HepG2 (cell line): Measurements from ENCODE around the gene CYB5D1. TPM values are rescaled to one million over a fixed set of nuclear protein-coding genes. Genes with fewer than 3 reads are reported as not detected.

Experiments used
- ARNT ChIP-seq: fragments of 450-650 bp; IDR thresholded peaks from 2 replicates; pipeline ENCODE4 v1.6.1; 2017
- CHD4 ChIP-seq: fragments of 200-600 bp; sonication (generic); IDR thresholded peaks from 2 replicates; pipeline ENCODE4 v1.7.0; 2017; ENCODE audit warnings: mild to moderate bottlenecking, low read length, borderline replicate concordance
- EEA1 ChIP-seq: sonication (generic); formaldehyde crosslinking; IDR thresholded peaks from 2 replicates; pipeline ENCODE4 v1.5.1; 2020; ENCODE audit warnings: mild to moderate bottlenecking, missing genetic modification reagents, borderline replicate concordance
- HMGA1 ChIP-seq: sonication (generic); formaldehyde crosslinking; conservative IDR thresholded peaks from 2 replicates; pipeline ENCODE4 v1.4.0; 2020; ENCODE audit warnings: missing genetic modification reagents
- IRF2 ChIP-seq: IDR thresholded peaks from 2 replicates; pipeline ENCODE4 v1.6.1; 2018; ENCODE audit warnings: missing genetic modification reagents, missing compliant biosample characterization
- KLF16 ChIP-seq, 2 experiments: sonication (generic) in 1 of 2; formaldehyde crosslinking in 1 of 2; IDR thresholded peaks; 2 replicates each; pipeline versions ENCODE4 v1.6.1 to v1.8.0; 2016 to 2023; ENCODE audit warnings: missing genetic modification reagents in 2 of 2, missing compliant biosample characterization in 1 of 2
- POLR2AphosphoS2 ChIP-seq: IDR thresholded peaks from 2 replicates; pipeline ENCODE4 v1.6.1; 2011; ENCODE audit warnings: low read depth, low read length, improper control_type of control experiment
- STAG1 ChIP-seq: sonication (generic); formaldehyde crosslinking; IDR thresholded peaks from 2 replicates; pipeline ENCODE4 v1.4.0; 2020; ENCODE audit warnings: missing genetic modification reagents
- TEAD3 ChIP-seq: optimal IDR thresholded peaks from 2 replicates; pipeline ENCODE3; 2016; ENCODE audit warnings: borderline replicate concordance
- YY1 ChIP-seq: IDR thresholded peaks from 2 replicates; pipeline ENCODE4 v1.6.1; 2011; ENCODE audit warnings: low read length, low read depth, moderate library complexity, mild to moderate bottlenecking; ENCODE audit not compliant: insufficient read depth, insufficient replicate concordance
- ZNF17 ChIP-seq: sonication (generic); formaldehyde crosslinking; IDR thresholded peaks from 2 replicates; pipeline ENCODE4 v1.5.0; 2020; ENCODE audit warnings: mild to moderate bottlenecking, missing genetic modification reagents
- polyA plus RNA-seq, 8 experiments: library from polyadenylated mRNA; depleted of rRNA in 3 of 8; stranded (reverse) in 7 of 8; unstranded in 1 of 8; fragments of >200 nt; fragmentation: Illumina TruSeq in 4 of 8; extraction: Trizol in 4 of 8; gene quantifications; 2 replicates each; pipeline versions ENCODE4 v1.2.1 to v1.2.3, GENCODE V29; 2011 to 2016; ENCODE audit warnings: low read depth in 4 of 8, missing spikeins in 1 of 8, mixed read lengths in 1 of 8; ENCODE audit not compliant: insufficient read depth in 1 of 8
- total RNA-seq, 5 experiments: library from RNA; depleted of rRNA; stranded (reverse); fragments of >200 nt; fragmentation: Illumina TruSeq; extraction: Trizol; gene quantifications; 2 replicates each; pipeline ENCODE4 v1.2.3, GENCODE V29; 2016; ENCODE audit warnings: low read depth in 1 of 5
- TF ChIP-seq, protein P1 (sequence below): IDR thresholded peaks from 2 replicates; pipeline ENCODE4 v1.6.1; 2016
- TF ChIP-seq, protein P2 (sequence below): sonication (generic); formaldehyde crosslinking; IDR thresholded peaks from 2 replicates; pipeline ENCODE4 v1.4.0; 2020; ENCODE audit warnings: missing genetic modification reagents
- TF ChIP-seq, protein P3 (sequence below): sonication (generic); formaldehyde crosslinking; IDR thresholded peaks from 2 replicates; pipeline ENCODE4 v1.5.0; 2020; ENCODE audit warnings: missing genetic modification reagents
- TF ChIP-seq, protein P4 (sequence below): sonication (generic); formaldehyde crosslinking; IDR thresholded peaks from 2 replicates; pipeline ENCODE4 v1.8.1; 2023; ENCODE audit warnings: mild to moderate bottlenecking, missing genetic modification reagents, borderline replicate concordance
- TF ChIP-seq, protein P5 (sequence below): sonication (generic); formaldehyde crosslinking; IDR thresholded peaks from 2 replicates; pipeline ENCODE4 v1.4.0; 2020; ENCODE audit warnings: missing genetic modification reagents
- TF ChIP-seq, protein P6 (sequence below): sonication (generic); formaldehyde crosslinking; IDR thresholded peaks from 2 replicates; pipeline ENCODE4 v1.5.0; 2020; ENCODE audit warnings: mild to moderate bottlenecking, missing genetic modification reagents, moderate library complexity

Gene CYB5D1
- total and polyA plus RNA-seq, 2 of the 13 experiments (the other 11 are each of a cell fraction or from before 2014, with no cell fraction given), result 8.9 to 17.0 TPM

DNA sequence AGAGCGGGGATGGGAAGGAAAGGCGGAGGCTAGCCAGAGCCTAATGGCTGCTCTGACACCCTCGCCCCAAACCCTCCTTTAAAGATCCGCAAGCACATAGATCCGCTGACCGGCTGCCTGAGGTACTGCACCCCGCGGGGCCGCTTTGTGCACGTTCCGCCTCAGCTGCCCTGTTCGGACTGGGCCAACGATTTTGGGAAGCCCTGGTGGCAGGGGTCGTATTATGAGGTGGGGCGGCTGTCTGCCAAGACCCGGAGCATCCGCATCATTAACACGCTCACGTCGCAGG, 663 bp downstream of the CYB5D1 start (continued):
- TF ChIP-seq, protein P1, sequence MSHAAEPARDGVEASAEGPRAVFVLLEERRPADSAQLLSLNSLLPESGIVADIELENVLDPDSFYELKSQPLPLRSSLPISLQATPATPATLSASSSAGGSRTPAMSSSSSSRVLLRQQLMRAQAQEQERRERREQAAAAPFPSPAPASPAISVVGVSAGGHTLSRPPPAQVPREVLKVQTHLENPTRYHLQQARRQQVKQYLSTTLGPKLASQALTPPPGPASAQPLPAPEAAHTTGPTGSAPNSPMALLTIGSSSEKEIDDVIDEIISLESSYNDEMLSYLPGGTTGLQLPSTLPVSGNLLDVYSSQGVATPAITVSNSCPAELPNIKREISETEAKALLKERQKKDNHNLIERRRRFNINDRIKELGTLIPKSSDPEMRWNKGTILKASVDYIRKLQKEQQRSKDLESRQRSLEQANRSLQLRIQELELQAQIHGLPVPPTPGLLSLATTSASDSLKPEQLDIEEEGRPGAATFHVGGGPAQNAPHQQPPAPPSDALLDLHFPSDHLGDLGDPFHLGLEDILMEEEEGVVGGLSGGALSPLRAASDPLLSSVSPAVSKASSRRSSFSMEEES, result no peak
- TF ChIP-seq STAG1 (CRISPR knock-in tag) (peak; percentile 59), IRF2 (CRISPR knock-in tag) (peak; percentile 4; the same call in 1 of the 2 replicates), YY1 (peak; percentile 78), EEA1 (CRISPR knock-in tag) (0 out of 2 replicates have a peak, but pooled peaks have one; percentile 19), ZNF17 (no peak), POLR2AphosphoS2 (no peak), TEAD3 (CRISPR knock-in tag) (peak; percentile 15), ARNT (no peak), CHD4 (no peak), HMGA1 (CRISPR knock-in tag) (no peak), KLF16 (CRISPR knock-in tag; IDR thresholded peaks at IDR 0.05) (0 out of 4 replicates have a peak, but pooled peaks of 1 of the 2 experiments have one; percentile 17)
- TF ChIP-seq, protein P2, sequence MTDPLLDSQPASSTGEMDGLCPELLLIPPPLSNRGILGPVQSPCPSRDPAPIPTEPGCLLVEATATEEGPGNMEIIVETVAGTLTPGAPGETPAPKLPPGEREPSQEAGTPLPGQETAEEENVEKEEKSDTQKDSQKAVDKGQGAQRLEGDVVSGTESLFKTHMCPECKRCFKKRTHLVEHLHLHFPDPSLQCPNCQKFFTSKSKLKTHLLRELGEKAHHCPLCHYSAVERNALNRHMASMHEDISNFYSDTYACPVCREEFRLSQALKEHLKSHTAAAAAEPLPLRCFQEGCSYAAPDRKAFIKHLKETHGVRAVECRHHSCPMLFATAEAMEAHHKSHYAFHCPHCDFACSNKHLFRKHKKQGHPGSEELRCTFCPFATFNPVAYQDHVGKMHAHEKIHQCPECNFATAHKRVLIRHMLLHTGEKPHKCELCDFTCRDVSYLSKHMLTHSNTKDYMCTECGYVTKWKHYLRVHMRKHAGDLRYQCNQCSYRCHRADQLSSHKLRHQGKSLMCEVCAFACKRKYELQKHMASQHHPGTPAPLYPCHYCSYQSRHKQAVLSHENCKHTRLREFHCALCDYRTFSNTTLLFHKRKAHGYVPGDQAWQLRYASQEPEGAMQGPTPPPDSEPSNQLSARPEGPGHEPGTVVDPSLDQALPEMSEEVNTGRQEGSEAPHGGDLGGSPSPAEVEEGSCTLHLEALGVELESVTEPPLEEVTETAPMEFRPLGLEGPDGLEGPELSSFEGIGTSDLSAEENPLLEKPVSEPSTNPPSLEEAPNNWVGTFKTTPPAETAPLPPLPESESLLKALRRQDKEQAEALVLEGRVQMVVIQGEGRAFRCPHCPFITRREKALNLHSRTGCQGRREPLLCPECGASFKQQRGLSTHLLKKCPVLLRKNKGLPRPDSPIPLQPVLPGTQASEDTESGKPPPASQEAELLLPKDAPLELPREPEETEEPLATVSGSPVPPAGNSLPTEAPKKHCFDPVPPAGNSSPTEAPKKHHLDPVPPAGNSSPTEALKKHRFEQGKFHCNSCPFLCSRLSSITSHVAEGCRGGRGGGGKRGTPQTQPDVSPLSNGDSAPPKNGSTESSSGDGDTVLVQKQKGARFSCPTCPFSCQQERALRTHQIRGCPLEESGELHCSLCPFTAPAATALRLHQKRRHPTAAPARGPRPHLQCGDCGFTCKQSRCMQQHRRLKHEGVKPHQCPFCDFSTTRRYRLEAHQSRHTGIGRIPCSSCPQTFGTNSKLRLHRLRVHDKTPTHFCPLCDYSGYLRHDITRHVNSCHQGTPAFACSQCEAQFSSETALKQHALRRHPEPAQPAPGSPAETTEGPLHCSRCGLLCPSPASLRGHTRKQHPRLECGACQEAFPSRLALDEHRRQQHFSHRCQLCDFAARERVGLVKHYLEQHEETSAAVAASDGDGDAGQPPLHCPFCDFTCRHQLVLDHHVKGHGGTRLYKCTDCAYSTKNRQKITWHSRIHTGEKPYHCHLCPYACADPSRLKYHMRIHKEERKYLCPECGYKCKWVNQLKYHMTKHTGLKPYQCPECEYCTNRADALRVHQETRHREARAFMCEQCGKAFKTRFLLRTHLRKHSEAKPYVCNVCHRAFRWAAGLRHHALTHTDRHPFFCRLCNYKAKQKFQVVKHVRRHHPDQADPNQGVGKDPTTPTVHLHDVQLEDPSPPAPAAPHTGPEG (CRISPR knock-in tag), result no peak
- TF ChIP-seq, protein P3, sequence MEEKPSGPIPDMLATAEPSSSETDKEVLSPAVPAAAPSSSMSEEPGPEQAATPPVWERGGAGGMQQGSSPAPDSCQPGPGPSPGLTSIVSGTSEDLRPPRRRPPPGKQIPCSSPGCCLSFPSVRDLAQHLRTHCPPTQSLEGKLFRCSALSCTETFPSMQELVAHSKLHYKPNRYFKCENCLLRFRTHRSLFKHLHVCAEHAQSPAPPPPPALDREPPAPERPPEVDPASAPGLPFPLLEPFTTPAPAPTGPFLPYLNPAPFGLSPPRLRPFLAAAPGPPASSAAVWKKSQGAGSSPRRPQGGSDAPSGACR (CRISPR knock-in tag), result no peak
- TF ChIP-seq, protein P4, sequence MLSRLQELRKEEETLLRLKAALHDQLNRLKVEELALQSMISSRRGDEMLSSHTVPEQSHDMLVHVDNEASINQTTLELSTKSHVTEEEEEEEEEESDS (CRISPR knock-in tag), result 0 out of 2 replicates have a peak, but pooled peaks have one; percentile 9
- TF ChIP-seq, protein P5, sequence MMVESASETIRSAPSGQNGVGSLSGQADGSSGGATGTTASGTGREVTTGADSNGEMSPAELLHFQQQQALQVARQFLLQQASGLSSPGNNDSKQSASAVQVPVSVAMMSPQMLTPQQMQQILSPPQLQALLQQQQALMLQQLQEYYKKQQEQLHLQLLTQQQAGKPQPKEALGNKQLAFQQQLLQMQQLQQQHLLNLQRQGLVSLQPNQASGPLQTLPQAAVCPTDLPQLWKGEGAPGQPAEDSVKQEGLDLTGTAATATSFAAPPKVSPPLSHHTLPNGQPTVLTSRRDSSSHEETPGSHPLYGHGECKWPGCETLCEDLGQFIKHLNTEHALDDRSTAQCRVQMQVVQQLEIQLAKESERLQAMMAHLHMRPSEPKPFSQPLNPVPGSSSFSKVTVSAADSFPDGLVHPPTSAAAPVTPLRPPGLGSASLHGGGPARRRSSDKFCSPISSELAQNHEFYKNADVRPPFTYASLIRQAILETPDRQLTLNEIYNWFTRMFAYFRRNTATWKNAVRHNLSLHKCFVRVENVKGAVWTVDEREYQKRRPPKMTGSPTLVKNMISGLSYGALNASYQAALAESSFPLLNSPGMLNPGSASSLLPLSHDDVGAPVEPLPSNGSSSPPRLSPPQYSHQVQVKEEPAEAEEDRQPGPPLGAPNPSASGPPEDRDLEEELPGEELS (CRISPR knock-in tag), result no peak
- TF ChIP-seq, protein P6, sequence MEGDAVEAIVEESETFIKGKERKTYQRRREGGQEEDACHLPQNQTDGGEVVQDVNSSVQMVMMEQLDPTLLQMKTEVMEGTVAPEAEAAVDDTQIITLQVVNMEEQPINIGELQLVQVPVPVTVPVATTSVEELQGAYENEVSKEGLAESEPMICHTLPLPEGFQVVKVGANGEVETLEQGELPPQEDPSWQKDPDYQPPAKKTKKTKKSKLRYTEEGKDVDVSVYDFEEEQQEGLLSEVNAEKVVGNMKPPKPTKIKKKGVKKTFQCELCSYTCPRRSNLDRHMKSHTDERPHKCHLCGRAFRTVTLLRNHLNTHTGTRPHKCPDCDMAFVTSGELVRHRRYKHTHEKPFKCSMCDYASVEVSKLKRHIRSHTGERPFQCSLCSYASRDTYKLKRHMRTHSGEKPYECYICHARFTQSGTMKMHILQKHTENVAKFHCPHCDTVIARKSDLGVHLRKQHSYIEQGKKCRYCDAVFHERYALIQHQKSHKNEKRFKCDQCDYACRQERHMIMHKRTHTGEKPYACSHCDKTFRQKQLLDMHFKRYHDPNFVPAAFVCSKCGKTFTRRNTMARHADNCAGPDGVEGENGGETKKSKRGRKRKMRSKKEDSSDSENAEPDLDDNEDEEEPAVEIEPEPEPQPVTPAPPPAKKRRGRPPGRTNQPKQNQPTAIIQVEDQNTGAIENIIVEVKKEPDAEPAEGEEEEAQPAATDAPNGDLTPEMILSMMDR (CRISPR knock-in tag), result peak; percentile 56
